ENCODE results near the gene AKAP3.

DNA sequence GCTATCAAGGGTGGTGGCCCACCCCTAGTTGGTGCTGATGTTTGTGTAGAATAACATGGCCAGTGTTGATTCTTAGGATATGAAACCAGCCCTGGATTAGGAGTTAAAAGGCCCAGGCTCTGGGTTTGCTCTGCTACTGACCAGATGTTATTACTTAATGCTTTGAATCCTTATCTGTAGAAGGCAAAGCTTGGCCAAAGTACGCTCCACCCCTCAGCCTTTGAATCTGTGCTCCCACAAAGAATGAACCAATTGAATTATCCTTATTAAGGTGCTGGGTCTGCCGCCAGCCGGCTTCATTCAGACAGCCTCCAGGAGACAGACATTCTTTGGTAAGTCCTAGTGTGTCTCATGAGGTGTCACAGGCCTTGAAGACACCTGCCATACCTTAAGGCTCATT is 41.8 kb downstream of the AKAP3 start:
- TF ChIP-seq, protein P1, sequence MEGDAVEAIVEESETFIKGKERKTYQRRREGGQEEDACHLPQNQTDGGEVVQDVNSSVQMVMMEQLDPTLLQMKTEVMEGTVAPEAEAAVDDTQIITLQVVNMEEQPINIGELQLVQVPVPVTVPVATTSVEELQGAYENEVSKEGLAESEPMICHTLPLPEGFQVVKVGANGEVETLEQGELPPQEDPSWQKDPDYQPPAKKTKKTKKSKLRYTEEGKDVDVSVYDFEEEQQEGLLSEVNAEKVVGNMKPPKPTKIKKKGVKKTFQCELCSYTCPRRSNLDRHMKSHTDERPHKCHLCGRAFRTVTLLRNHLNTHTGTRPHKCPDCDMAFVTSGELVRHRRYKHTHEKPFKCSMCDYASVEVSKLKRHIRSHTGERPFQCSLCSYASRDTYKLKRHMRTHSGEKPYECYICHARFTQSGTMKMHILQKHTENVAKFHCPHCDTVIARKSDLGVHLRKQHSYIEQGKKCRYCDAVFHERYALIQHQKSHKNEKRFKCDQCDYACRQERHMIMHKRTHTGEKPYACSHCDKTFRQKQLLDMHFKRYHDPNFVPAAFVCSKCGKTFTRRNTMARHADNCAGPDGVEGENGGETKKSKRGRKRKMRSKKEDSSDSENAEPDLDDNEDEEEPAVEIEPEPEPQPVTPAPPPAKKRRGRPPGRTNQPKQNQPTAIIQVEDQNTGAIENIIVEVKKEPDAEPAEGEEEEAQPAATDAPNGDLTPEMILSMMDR (IDR thresholded peaks at IDR 0.05): no peak
- TF ChIP-seq POLR2A (IDR thresholded peaks at IDR 0.05): no peak
